SHP77 (cell line): Measurements from ENCODE around the gene ZBTB8B.

Experiments
- DNase-seq, 2 experiments: peaks; one replicate each; lab custom pipeline; 2025; lab: John Stamatoyannopoulos, UW

ZBTB8B gene

GRCh38 chr1:32508761-32509160 is 43.9 kb downstream of the ZBTB8B start:
- DNase-seq = no peak

- no peak for DNase-seq
These were observed 45.1 kb downstream of the ZBTB8B start for GRCh38 chr1:32509939-32510338.
